Ishikawa (cell line): Measurements from ENCODE around the gene CDX2.

Experiments used
- CEBPB ChIP-seq: IDR thresholded peaks from 2 replicates; pipeline ENCODE4 v1.6.1; 2012
- CREB1 ChIP-seq: IDR thresholded peaks from 2 replicates; pipeline ENCODE4 v1.6.1; 2012; ENCODE audit warnings: low read depth
- EGR1 ChIP-seq: IDR thresholded peaks from 2 replicates; pipeline ENCODE4 v1.6.1; 2012
- EP300 ChIP-seq: IDR thresholded peaks from 2 replicates; pipeline ENCODE4 v1.6.1; 2012; ENCODE audit warnings: borderline replicate concordance
- FOXM1 ChIP-seq: IDR thresholded peaks from 2 replicates; pipeline ENCODE4 v1.6.1; 2012; ENCODE audit warnings: low read depth, borderline replicate concordance
- MAX ChIP-seq: IDR thresholded peaks from 2 replicates; pipeline ENCODE4 v1.6.1; 2012
- NFIC ChIP-seq: IDR thresholded peaks from 2 replicates; pipeline ENCODE4 v1.6.1; 2012
- RAD21 ChIP-seq: IDR thresholded peaks from 2 replicates; pipeline ENCODE4 v1.6.1; 2012; ENCODE audit warnings: low read depth
- REST ChIP-seq: IDR thresholded peaks from 2 replicates; pipeline ENCODE4 v1.6.1; 2012; ENCODE audit warnings: low read depth, mild to moderate bottlenecking
- TAF1 ChIP-seq: IDR thresholded peaks from 2 replicates; pipeline ENCODE4 v1.6.1; 2012; ENCODE audit warnings: low read depth, mild to moderate bottlenecking
- TCF12 ChIP-seq: IDR thresholded peaks from 2 replicates; pipeline ENCODE4 v1.6.1; 2012; ENCODE audit warnings: low read depth
- TEAD4 ChIP-seq: IDR thresholded peaks from 2 replicates; pipeline ENCODE4 v1.6.1; 2012
- USF1 ChIP-seq: IDR thresholded peaks from 2 replicates; pipeline ENCODE4 v1.6.1; 2012
- YY1 ChIP-seq: IDR thresholded peaks from 2 replicates; pipeline ENCODE4 v1.6.1; 2012; ENCODE audit warnings: low read depth
- ZBTB7A ChIP-seq: IDR thresholded peaks from 2 replicates; pipeline ENCODE4 v1.6.1; 2012; ENCODE audit warnings: low read depth

Gene CDX2

GRCh38 chr13:27997904-27998522 lies 28.9 kb upstream of the CDX2 start:
- no peak for TF ChIP-seq FOXM1
- TF ChIP-seq RAD21: peak; percentile 61
- no peak for TF ChIP-seq EP300

GRCh38 chr13:27991881-27992280 lies 22.8 kb upstream of the CDX2 start:
- TF ChIP-seq ZBTB7A (no peak), FOXM1 (no peak), TAF1 (no peak), YY1 (no peak), CREB1 (no peak), USF1 (no peak), TCF12 (no peak), MAX (no peak)

- no peak for TF ChIP-seq TAF1
- TF ChIP-seq FOXM1: no peak
- TF ChIP-seq CEBPB: no peak
- TF ChIP-seq RAD21: no peak
- TF ChIP-seq CREB1: no peak
- no peak for TF ChIP-seq MAX
- TF ChIP-seq NFIC: no peak
- TF ChIP-seq EP300: no peak
- no peak for TF ChIP-seq USF1
- no peak for TF ChIP-seq TEAD4
- no peak for TF ChIP-seq EGR1
- no peak for TF ChIP-seq REST
Measured at GRCh38 chr13:27988520-27988919, 19.4 kb upstream of the CDX2 start, which contains the start of gene URAD. URAD (minus strand) TSS chr13:27988693; CDS start chr13:27988637, 56 bp downstream.

GRCh38 chr13:27985600-27985999 lies 16.5 kb upstream of the CDX2 start:
- TF ChIP-seq TCF12 (no peak), EP300 (no peak), TEAD4 (no peak), YY1 (no peak), USF1 (no peak), EGR1 (no peak), NFIC (no peak), MAX (no peak), TAF1 (no peak), ZBTB7A (no peak), CEBPB (no peak), CREB1 (no peak), FOXM1 (no peak)

GRCh38 chr13:27982361-27982760 lies 13.2 kb upstream of the CDX2 start:
- TF ChIP-seq TEAD4 (no peak), CEBPB (no peak), REST (no peak), RAD21 (no peak), TCF12 (no peak), FOXM1 (no peak), ZBTB7A (no peak), CREB1 (no peak), USF1 (no peak), TAF1 (no peak), EGR1 (no peak), YY1 (no peak), MAX (no peak), EP300 (no peak), NFIC (no peak)
